ENCODE measurements around the gene SPATS1.
"Not testable (repeated sequence)": the region's sequence is repeated elsewhere in the genome, so short reads cannot be mapped to it uniquely, and the experiment has no call there.

The SPATS1 gene

DNA sequence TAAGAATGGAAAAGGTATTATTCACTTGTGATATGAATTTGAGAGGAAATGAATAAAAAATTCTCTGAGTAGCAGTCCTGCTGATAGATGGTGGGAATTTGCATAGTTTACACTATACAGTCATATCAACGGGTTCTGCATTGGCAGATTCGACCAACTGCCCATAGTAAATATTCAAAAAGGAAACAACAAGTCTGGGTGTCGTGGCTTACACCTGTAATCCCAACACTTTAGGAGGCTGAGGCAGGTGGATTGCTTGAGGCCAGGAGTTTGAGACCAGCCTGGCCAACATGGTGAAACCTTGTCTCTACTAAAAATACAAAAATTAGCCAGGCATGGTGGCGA is 8.2 kb downstream of the SPATS1 start:
- H3K4me1 ChIP-seq (ENCODE audit: control insufficient read depth, insufficient read depth, low read length); H3K36me3 ChIP-seq (ENCODE audit: control insufficient read depth, insufficient read depth, low read length); H3K9ac ChIP-seq (ENCODE audit: low read depth, low read length); H3K27me3 ChIP-seq (ENCODE audit: control insufficient read depth, insufficient read depth, low read length); H3K9me3 ChIP-seq (ENCODE audit: control insufficient read depth, insufficient read depth, low read length); H3K4me3 ChIP-seq (ENCODE audit: low read depth, low read length): not testable (repeated sequence)

DNA sequence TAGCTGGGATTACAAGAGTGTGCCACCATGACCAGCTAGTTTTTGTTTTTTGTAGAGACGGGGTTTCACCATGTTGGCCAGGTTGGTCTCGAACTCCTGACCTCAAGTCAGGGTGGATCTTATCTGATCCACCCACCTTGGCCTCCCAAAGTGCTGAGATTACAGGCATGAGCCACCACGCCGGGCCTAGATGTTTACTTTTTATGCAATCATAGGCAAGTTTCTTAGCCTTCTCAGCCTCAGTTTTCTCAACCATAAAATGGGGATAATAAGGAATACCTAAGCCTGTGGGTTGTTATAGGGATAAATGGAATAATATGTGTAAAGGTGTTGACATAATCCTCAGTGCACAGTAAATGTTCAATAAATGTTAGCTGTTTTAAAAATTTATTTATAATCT is 9.8 kb downstream of the SPATS1 start:
- Histone ChIP-seq H3K4me3 (ENCODE audit: low read depth, low read length) (no peak overlapping the region), H3K4me1 (ENCODE audit: control insufficient read depth, insufficient read depth, low read length) (peaks cover 3% of the 10 kb centered on the region), H3K36me3 (ENCODE audit: control insufficient read depth, insufficient read depth, low read length) (no peaks in the 10 kb centered on the region), H3K9me3 (ENCODE audit: control insufficient read depth, insufficient read depth, low read length) (no peaks in the 10 kb centered on the region), H3K9ac (ENCODE audit: low read depth, low read length) (no peak overlapping the region), H3K27me3 (ENCODE audit: control insufficient read depth, insufficient read depth, low read length) (no peaks in the 10 kb centered on the region)

DNA sequence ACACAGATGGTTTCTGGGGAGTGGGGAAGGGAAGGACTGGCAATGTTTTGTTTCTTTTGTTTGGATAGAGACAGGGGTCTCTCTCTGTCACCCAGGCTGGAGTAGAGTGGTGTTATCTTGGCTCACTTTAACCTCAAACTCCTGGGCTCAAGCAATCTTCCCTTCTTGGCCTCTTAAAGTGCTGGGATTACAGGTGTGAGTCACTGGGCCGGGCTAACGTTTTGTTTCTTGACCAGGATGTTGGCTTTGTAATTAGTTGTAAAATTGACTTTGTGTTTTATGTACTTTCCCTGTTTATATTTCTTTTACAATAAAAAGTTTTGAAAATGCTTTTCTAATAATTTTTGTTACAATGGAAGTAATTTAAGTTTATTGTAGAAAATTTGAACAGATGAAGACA is 10.9 kb downstream of the SPATS1 start:
- H3K9ac ChIP-seq (ENCODE audit: low read depth, low read length) = no peak overlapping the region
- no peaks in the 10 kb centered on the region for H3K9me3 ChIP-seq (ENCODE audit: control insufficient read depth, insufficient read depth, low read length)
- H3K4me1 ChIP-seq (ENCODE audit: control insufficient read depth, insufficient read depth, low read length) = peaks cover 3% of the 10 kb centered on the region
- no peak overlapping the region for H3K4me3 ChIP-seq (ENCODE audit: low read depth, low read length)
- no peaks in the 10 kb centered on the region for H3K27me3 ChIP-seq (ENCODE audit: control insufficient read depth, insufficient read depth, low read length)
- no peaks in the 10 kb centered on the region for H3K36me3 ChIP-seq (ENCODE audit: control insufficient read depth, insufficient read depth, low read length)

DNA sequence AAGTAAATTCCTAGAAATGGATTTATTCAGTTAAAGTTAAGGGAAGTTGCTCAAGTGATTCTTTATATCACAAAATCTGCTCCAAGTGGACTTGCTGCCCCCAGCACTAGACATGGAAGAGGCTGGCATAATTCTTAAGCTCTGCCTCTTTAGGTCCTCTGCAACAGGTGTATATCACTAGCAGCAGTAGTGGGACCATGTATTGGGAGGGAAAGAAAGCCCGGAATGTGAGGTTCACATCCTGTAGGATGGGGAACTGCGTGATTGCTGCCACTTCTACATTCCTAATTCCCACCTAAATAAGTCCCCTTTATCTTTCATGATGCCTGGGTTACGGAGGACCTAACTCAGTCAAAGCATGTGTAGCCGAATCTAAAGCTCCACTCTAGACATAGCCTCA is 13.2 kb downstream of the SPATS1 start:
- Histone ChIP-seq H3K27me3 (ENCODE audit: control insufficient read depth, insufficient read depth, low read length) (no peaks in the 10 kb centered on the region), H3K4me1 (ENCODE audit: control insufficient read depth, insufficient read depth, low read length) (no peaks in the 10 kb centered on the region), H3K9me3 (ENCODE audit: control insufficient read depth, insufficient read depth, low read length) (no peaks in the 10 kb centered on the region), H3K36me3 (ENCODE audit: control insufficient read depth, insufficient read depth, low read length) (no peaks in the 10 kb centered on the region), H3K4me3 (ENCODE audit: low read depth, low read length) (no peak overlapping the region), H3K9ac (ENCODE audit: low read depth, low read length) (no peak overlapping the region)

DNA sequence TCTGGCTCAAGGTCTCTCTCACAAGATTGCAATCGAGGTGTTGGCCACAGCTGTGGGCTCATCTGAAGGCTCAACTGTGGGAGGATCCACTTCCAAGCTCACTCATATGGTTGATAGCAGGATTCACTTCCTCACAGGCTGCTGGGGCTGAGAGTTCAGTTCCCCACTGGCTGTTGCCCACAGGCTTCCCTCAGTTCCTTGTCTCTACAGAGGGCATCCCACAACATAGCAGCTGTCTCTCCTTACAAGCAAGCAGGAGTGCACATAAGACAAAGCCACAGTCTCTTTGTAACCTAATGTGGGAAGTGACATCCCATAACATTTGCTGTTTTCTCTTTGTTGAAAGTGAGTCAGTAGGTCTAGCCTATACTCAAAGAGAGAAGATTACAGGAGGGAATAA is 14.0 kb downstream of the SPATS1 start:
- Histone ChIP-seq H3K9ac (ENCODE audit: low read depth, low read length) (no peak overlapping the region), H3K36me3 (ENCODE audit: control insufficient read depth, insufficient read depth, low read length) (no peaks in the 10 kb centered on the region), H3K4me3 (ENCODE audit: low read depth, low read length) (no peak overlapping the region), H3K4me1 (ENCODE audit: control insufficient read depth, insufficient read depth, low read length) (no peaks in the 10 kb centered on the region), H3K27me3 (ENCODE audit: control insufficient read depth, insufficient read depth, low read length) (no peaks in the 10 kb centered on the region), H3K9me3 (ENCODE audit: control insufficient read depth, insufficient read depth, low read length) (no peaks in the 10 kb centered on the region)

DNA sequence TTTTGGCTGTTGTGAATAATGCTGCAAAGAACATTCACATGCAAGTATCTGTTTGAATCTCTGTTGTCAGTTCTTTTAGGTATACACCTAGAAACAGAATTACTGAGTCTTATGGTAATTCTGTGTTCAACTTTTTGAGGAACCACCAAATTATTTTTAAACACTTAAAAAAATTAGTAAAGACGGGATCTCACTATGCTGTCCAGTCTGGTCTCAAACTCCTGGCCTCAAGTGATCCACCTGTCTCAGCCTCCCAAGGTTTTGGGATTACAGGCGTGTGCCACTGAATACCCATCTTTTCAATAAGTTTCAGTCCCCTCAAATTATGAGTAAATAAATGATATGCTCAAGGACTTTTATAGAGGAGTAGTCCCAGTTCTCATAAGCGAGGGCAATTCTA is 17.5 kb downstream of the SPATS1 start:
- Histone ChIP-seq H3K36me3 (ENCODE audit: control insufficient read depth, insufficient read depth, low read length) (no peaks in the 10 kb centered on the region), H3K27me3 (ENCODE audit: control insufficient read depth, insufficient read depth, low read length) (no peaks in the 10 kb centered on the region), H3K4me1 (ENCODE audit: control insufficient read depth, insufficient read depth, low read length) (no peaks in the 10 kb centered on the region), H3K9ac (ENCODE audit: low read depth, low read length) (no peak overlapping the region), H3K9me3 (ENCODE audit: control insufficient read depth, insufficient read depth, low read length) (no peaks in the 10 kb centered on the region), H3K4me3 (ENCODE audit: low read depth, low read length) (no peak overlapping the region)

DNA sequence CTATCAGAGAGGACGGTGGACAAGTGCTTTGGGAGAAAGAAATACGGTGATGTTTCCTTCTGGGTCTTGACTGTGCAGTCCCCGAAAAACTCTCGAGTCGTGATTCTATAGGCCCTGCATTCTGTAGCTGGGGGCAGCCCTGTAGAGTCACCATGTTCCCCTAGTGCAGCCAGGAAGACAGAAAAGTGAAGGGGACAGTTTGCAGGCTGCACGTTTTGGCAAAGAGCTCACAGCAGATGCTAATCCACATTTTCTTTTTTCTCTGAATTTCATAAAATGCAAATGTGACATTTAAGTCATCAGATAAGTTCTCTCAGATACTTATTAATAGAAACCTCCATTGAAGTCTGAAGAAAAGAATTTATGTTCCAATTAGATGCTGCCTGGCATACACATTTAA is 19.5 kb downstream of the SPATS1 start:
- no peak overlapping the region for H3K9ac ChIP-seq (ENCODE audit: low read depth, low read length)
- H3K36me3 ChIP-seq (ENCODE audit: control insufficient read depth, insufficient read depth, low read length) = no peaks in the 10 kb centered on the region
- no peak overlapping the region for H3K4me3 ChIP-seq (ENCODE audit: low read depth, low read length)
- no peaks in the 10 kb centered on the region for H3K4me1 ChIP-seq (ENCODE audit: control insufficient read depth, insufficient read depth, low read length)
- no peaks in the 10 kb centered on the region for H3K27me3 ChIP-seq (ENCODE audit: control insufficient read depth, insufficient read depth, low read length)
- H3K9me3 ChIP-seq (ENCODE audit: control insufficient read depth, insufficient read depth, low read length) = no peaks in the 10 kb centered on the region

DNA sequence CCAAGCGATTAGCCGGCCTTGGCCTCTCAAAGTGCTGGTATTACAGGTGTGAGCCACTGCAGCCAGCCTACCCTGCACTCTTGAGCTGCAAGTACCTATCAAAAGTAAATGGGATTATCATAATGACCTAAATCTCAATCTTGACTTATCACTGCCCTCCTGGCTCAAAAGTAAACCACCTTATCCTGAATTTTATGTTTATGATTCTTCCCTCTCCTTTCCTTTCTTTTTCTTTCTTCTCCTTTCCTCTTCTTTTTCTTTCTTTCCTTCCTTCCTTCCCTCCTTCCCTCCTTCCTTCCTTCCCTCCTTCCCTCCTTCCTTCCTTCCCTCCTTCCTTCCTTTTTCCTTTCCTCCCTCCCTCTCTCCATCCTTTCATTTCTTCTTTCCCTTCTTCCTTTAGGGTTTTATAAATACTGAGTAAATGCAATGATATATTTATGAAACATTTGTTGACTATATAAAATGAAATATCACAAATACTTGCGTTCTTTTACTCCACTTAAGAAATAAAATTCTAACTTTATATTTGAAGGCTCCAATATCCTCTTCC is 21.0 kb downstream of the SPATS1 start:
- Histone ChIP-seq H3K36me3 (ENCODE audit: control insufficient read depth, insufficient read depth, low read length) (no peaks in the 10 kb centered on the region), H3K4me3 (ENCODE audit: low read depth, low read length) (no peak overlapping the region), H3K9ac (ENCODE audit: low read depth, low read length) (no peak overlapping the region), H3K27me3 (ENCODE audit: control insufficient read depth, insufficient read depth, low read length) (no peaks in the 10 kb centered on the region), H3K4me1 (ENCODE audit: control insufficient read depth, insufficient read depth, low read length) (no peaks in the 10 kb centered on the region), H3K9me3 (ENCODE audit: control insufficient read depth, insufficient read depth, low read length) (no peaks in the 10 kb centered on the region)

DNA sequence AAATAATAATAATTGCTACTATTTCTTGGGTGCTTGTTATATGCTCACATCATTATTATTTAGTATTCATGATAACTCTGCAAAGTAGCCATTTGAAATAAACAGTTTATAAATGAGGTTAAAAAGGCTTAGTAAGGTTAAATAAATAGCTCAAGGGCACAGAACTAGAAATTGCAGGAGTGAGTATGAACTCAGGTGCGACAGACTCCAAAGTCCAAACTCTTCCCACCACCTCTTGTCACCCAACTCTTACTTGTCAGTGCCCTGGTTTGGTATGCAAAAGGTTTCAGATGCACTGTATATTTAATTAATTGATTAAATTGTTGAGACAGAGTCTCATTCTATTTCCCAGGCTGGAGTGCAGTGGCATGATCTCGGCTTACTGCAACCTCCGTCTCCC is 24.3 kb downstream of the SPATS1 start:
- H3K4me3 ChIP-seq (ENCODE audit: low read depth, low read length) = no peak overlapping the region
- H3K36me3 ChIP-seq (ENCODE audit: control insufficient read depth, insufficient read depth, low read length) = no peaks in the 10 kb centered on the region
- H3K9me3 ChIP-seq (ENCODE audit: control insufficient read depth, insufficient read depth, low read length) = no peaks in the 10 kb centered on the region
- no peaks in the 10 kb centered on the region for H3K27me3 ChIP-seq (ENCODE audit: control insufficient read depth, insufficient read depth, low read length)
- no peaks in the 10 kb centered on the region for H3K4me1 ChIP-seq (ENCODE audit: control insufficient read depth, insufficient read depth, low read length)
- H3K9ac ChIP-seq (ENCODE audit: low read depth, low read length) = no peak overlapping the region

DNA sequence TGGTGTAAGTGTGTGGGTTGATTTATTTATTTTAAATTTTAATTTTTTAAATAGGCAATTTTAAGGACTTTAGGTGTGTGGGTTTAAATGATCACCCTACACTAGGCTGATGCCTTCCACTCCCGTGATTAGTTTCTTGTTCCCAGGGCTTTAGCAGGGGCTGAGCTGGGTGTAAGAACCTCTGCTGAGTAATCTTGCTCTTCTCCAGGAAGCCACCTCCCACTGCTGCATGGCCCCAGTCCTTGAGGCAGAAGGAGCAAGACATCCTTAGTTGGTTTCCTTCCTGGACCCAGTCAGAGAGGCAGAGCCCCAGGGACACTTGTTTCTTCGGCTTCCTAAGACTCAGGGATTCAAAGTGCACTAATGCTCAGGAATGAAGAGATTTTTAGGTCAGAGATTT is 25.2 kb downstream of the SPATS1 start:
- H3K4me3 ChIP-seq (ENCODE audit: low read depth, low read length) = no peak overlapping the region
- H3K4me1 ChIP-seq (ENCODE audit: control insufficient read depth, insufficient read depth, low read length) = no peaks in the 10 kb centered on the region
- no peaks in the 10 kb centered on the region for H3K36me3 ChIP-seq (ENCODE audit: control insufficient read depth, insufficient read depth, low read length)
- no peak overlapping the region for H3K9ac ChIP-seq (ENCODE audit: low read depth, low read length)
- no peaks in the 10 kb centered on the region for H3K9me3 ChIP-seq (ENCODE audit: control insufficient read depth, insufficient read depth, low read length)
- no peaks in the 10 kb centered on the region for H3K27me3 ChIP-seq (ENCODE audit: control insufficient read depth, insufficient read depth, low read length)

DNA sequence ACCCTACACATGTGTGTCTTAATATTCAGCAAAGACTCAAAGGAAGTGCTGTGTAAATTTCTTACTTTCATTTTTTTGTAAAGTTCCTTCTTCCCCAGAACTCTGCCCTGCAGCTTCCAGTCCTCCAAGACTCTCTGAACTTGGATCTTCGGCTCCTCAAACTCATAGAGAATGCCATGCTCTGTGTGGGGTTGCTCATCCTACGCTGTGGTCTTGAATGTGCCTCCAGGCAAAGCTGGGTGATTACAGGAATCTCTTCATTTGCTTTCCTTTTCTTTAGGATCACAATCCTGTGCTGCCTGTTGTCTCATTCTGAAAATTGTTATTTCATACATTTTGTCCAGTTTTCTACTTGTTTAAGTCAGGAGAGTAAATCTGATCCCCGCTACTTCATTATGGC is 30.6 kb downstream of the SPATS1 start:
- no peak overlapping the region for H3K4me3 ChIP-seq (ENCODE audit: low read depth, low read length)
- no peak overlapping the region for H3K9ac ChIP-seq (ENCODE audit: low read depth, low read length)
- H3K36me3 ChIP-seq (ENCODE audit: control insufficient read depth, insufficient read depth, low read length) = no peaks in the 10 kb centered on the region
- no peaks in the 10 kb centered on the region for H3K9me3 ChIP-seq (ENCODE audit: control insufficient read depth, insufficient read depth, low read length)
- H3K4me1 ChIP-seq (ENCODE audit: control insufficient read depth, insufficient read depth, low read length) = no peaks in the 10 kb centered on the region
- H3K27me3 ChIP-seq (ENCODE audit: control insufficient read depth, insufficient read depth, low read length) = no peaks in the 10 kb centered on the region

DNA sequence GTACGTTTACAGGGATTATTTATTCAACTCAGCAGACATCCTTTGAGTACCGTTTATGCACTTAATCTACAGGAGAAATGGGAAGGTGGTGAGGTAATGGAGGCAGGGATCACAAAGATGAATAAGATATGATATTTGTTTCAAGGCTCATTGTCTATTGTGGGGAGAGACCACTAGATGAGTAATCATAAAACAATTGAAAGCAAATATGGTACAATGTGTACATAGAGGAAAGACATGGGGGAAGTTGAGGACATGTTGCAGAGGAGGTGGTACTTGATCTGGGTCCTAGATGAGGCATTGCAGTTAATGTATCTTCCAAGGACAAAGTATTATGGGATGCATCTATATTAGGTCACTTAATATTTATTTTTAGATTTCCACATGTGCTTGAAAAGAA is 31.3 kb downstream of the SPATS1 start:
- Histone ChIP-seq H3K9ac (ENCODE audit: low read depth, low read length) (no peak overlapping the region), H3K9me3 (ENCODE audit: control insufficient read depth, insufficient read depth, low read length) (no peaks in the 10 kb centered on the region), H3K4me3 (ENCODE audit: low read depth, low read length) (no peak overlapping the region), H3K36me3 (ENCODE audit: control insufficient read depth, insufficient read depth, low read length) (no peaks in the 10 kb centered on the region), H3K27me3 (ENCODE audit: control insufficient read depth, insufficient read depth, low read length) (no peaks in the 10 kb centered on the region), H3K4me1 (ENCODE audit: control insufficient read depth, insufficient read depth, low read length) (no peaks in the 10 kb centered on the region)

DNA sequence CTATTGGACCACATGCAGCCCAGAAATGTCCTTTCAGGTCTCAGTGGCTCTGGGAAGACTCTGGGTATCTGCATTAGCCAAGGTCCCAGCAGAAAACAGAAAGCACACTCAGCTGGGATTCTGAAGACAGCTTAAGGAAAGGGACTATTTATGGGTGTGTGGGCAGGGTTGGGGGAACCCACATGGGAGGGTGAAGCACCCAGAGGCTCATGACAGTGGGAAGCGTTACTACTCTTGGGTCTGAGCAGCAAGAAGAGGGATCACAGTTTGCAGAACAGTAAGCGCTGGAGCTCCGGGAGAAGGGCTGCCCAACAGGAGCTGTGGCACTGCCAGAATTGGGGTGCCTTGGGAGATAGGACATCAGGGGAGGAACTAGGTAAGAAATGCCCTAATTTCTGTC is 32.6 kb downstream of the SPATS1 start:
- Histone ChIP-seq H3K4me1 (ENCODE audit: control insufficient read depth, insufficient read depth, low read length) (no peaks in the 10 kb centered on the region), H3K36me3 (ENCODE audit: control insufficient read depth, insufficient read depth, low read length) (no peaks in the 10 kb centered on the region), H3K9ac (ENCODE audit: low read depth, low read length) (no peak overlapping the region), H3K9me3 (ENCODE audit: control insufficient read depth, insufficient read depth, low read length) (no peaks in the 10 kb centered on the region), H3K27me3 (ENCODE audit: control insufficient read depth, insufficient read depth, low read length) (no peaks in the 10 kb centered on the region), H3K4me3 (ENCODE audit: low read depth, low read length) (no peak overlapping the region)

All from iPS-15b (cell line).